HepG2 (cell line): ENCODE data around the gene CD79A. TPM values are rescaled to one million over a fixed set of nuclear protein-coding genes. Genes with fewer than 3 reads are reported as not detected.

ENCODE experiments used
- ATAC-seq: fragments of 200-7000 bp; cut with Tn5 transposase; 3 replicates; pipeline ENCODE4 v1.9.1; 2020; ENCODE audit warnings: mild to moderate bottlenecking, moderate library complexity
- BruUV-seq: library from RNA; stranded (reverse); fragments of 400-500 nt; replicated peaks from 2 replicates; lab custom pipeline; 2021; lab: Mats Ljungman, UMichigan
- CTCF ChIA-PET: fragments of 300-600 bp; formaldehyde crosslinking; extraction: SDS; loops from one replicate; lab custom pipeline; 2021; ENCODE audit warnings: low total read pairs, inconsistent platforms, low intra/inter-chr PET ratio; lab: Yijun Ruan, JAX
- POLR2A ChIA-PET: fragments of 350-600 bp; sonication (Branson Sonifier 250); formaldehyde crosslinking; loops from one replicate; lab custom pipeline; 2020; ENCODE audit warnings: antibody characterized with exemption, inconsistent platforms; lab: Yijun Ruan, JAX
- DNase-seq: peaks from one replicate; pipeline ENCODE4 v3.0.0-alpha.2; 2015; ENCODE audit warnings: low spot score
- FAIRE-seq: peaks from 3 replicates; lab custom pipeline; 2011; peaks lifted over from hg19 to GRCh38; lab: Jason Lieb, UNC
- H2AFZ ChIP-seq: one replicate; pipeline ENCODE4 v1.6.1; 2011; ENCODE audit warnings: low read length, inconsistent platforms
- H3K27ac ChIP-seq: fragments of 300-600 bp; 3 replicates; pipeline ENCODE4 v1.8.0; 2011; ENCODE audit warnings: mixed run types, mild to moderate bottlenecking, mixed read lengths, low read length, inconsistent platforms; ENCODE audit not compliant: insufficient read depth; ENCODE audit errors: extremely low read length
- H3K27me3 ChIP-seq, 2 experiments: fragments of 200-600 bp in 1 of 2; 2 replicates in 1 of 2; 3 replicates in 1 of 2; pipeline versions ENCODE4 v1.6.0 to v1.8.0; 2011; ENCODE audit warnings: low read length in 2 of 2, mild to moderate bottlenecking in 2 of 2, moderate library complexity in 2 of 2, inconsistent platforms in 1 of 2; ENCODE audit not compliant: insufficient read depth in 2 of 2, control insufficient read depth in 1 of 2
- H3K36me3 ChIP-seq, 2 experiments: fragments of 200-600 bp in 1 of 2; replicated peaks in 1 of 2; 2 replicates in 1 of 2; 3 replicates in 1 of 2; pipeline versions ENCODE4 v1.5.1 to v1.8.0; 2011; ENCODE audit warnings: low read length in 2 of 2, inconsistent platforms in 1 of 2; ENCODE audit not compliant: insufficient read depth in 2 of 2, control insufficient read depth in 1 of 2
- H3K4me1 ChIP-seq: 2 replicates; pipeline ENCODE4 v1.5.1; 2012; ENCODE audit warnings: low read length, inconsistent platforms; ENCODE audit not compliant: insufficient read depth
- H3K4me2 ChIP-seq: 2 replicates; pipeline ENCODE4 v1.6.0; 2011; ENCODE audit warnings: low read depth, low read length, inconsistent platforms
- H3K4me3 ChIP-seq, 3 experiments: fragments of 200-600 bp in 1 of 3; sonication (generic), shearing (Covaris generic) in 1 of 3; replicated peaks in 1 of 3; 2 replicates each; pipeline ENCODE4 v1.5.1; 2011 to 2016; ENCODE audit warnings: low read length in 3 of 3, inconsistent platforms in 2 of 3, low read depth in 2 of 3, mild to moderate bottlenecking in 2 of 3, control low read depth in 1 of 3, mixed read lengths in 1 of 3; ENCODE audit not compliant: insufficient read depth in 1 of 3
- H3K79me2 ChIP-seq: one replicate; pipeline ENCODE4 v1.6.1; 2011; ENCODE audit warnings: low read length, inconsistent platforms; ENCODE audit not compliant: insufficient read depth
- H3K9ac ChIP-seq: 2 replicates; pipeline ENCODE4 v1.6.0; 2011; ENCODE audit warnings: mild to moderate bottlenecking, low read depth, low read length, inconsistent platforms; ENCODE audit not compliant: insufficient read depth
- H3K9me3 ChIP-seq: 2 replicates; pipeline ENCODE4 v1.5.1; 2012; ENCODE audit warnings: mild to moderate bottlenecking, low read length
- H4K20me1 ChIP-seq: 2 replicates; pipeline ENCODE4 v1.6.0; 2011; ENCODE audit warnings: inconsistent platforms, mild to moderate bottlenecking, low read length, moderate library complexity; ENCODE audit not compliant: insufficient read depth
- CCAR2 ChIP-seq: fragments of 200-400 bp; formaldehyde crosslinking; optimal IDR thresholded peaks from 2 replicates; pipeline ENCODE3; 2018; ENCODE audit warnings: low read depth, mild to moderate bottlenecking, low read length, moderate library complexity
- ELF4 ChIP-seq: sonication (generic); formaldehyde crosslinking; IDR thresholded peaks from 2 replicates; pipeline ENCODE4 v1.5.0; 2020; ENCODE audit warnings: missing genetic modification reagents, mild to moderate bottlenecking, moderate library complexity, borderline replicate concordance
- KDM5A ChIP-seq: fragments of 200-600 bp; sonication (generic); IDR thresholded peaks from 2 replicates; pipeline ENCODE4 v1.7.0; 2018; ENCODE audit warnings: antibody characterized with exemption, mild to moderate bottlenecking, low read length, borderline replicate concordance
- NBN ChIP-seq: fragments of 450-650 bp; conservative IDR thresholded peaks from 2 replicates; pipeline ENCODE4 v1.6.1; 2017
- PLSCR1 ChIP-seq: sonication (generic); formaldehyde crosslinking; IDR thresholded peaks from 2 replicates; pipeline ENCODE4 v1.5.0; 2020; ENCODE audit warnings: missing genetic modification reagents, mild to moderate bottlenecking, borderline replicate concordance
- POLR2G ChIP-seq: fragments of 200-400 bp; formaldehyde crosslinking; IDR thresholded peaks from 2 replicates; pipeline ENCODE4 v1.6.1; 2018; ENCODE audit warnings: mild to moderate bottlenecking, low read depth, low read length, moderate library complexity
- SP2 ChIP-seq: sonication (generic); formaldehyde crosslinking; IDR thresholded peaks from 2 replicates; pipeline ENCODE4 v1.5.1; 2020; ENCODE audit warnings: mild to moderate bottlenecking, missing genetic modification reagents
- SRSF1 ChIP-seq: fragments of 200-400 bp; formaldehyde crosslinking; optimal IDR thresholded peaks from 2 replicates; pipeline ENCODE3; 2017; ENCODE audit warnings: mild to moderate bottlenecking, low read depth, low read length, moderate library complexity
- YY1 ChIP-seq: IDR thresholded peaks from 2 replicates; pipeline ENCODE4 v1.6.1; 2011; ENCODE audit warnings: low read length, low read depth, moderate library complexity, mild to moderate bottlenecking; ENCODE audit not compliant: insufficient read depth, insufficient replicate concordance
- ZKSCAN8 ChIP-seq: IDR thresholded peaks from 2 replicates; pipeline ENCODE4 v1.6.1; 2016; ENCODE audit warnings: borderline replicate concordance, missing genetic modification reagents, missing compliant biosample characterization
- ZNF235 ChIP-seq: sonication (generic); formaldehyde crosslinking; IDR thresholded peaks from 2 replicates; pipeline ENCODE4 v1.8.1; 2023; ENCODE audit warnings: mild to moderate bottlenecking, missing genetic modification reagents, borderline replicate concordance
- ZNF768 ChIP-seq: sonication (generic); formaldehyde crosslinking; IDR thresholded peaks from 2 replicates; pipeline ENCODE4 v1.4.0; 2020; ENCODE audit warnings: missing genetic modification reagents
- ZNF878 ChIP-seq: sonication (generic); formaldehyde crosslinking; IDR thresholded peaks from 2 replicates; pipeline ENCODE4 v1.8.1; 2023; ENCODE audit warnings: mild to moderate bottlenecking, missing genetic modification reagents, moderate library complexity
- ZNF879 ChIP-seq: sonication (generic); formaldehyde crosslinking; IDR thresholded peaks from 2 replicates; pipeline ENCODE4 v1.8.1; 2023; ENCODE audit warnings: missing genetic modification reagents
- ZNF891 ChIP-seq: sonication (generic); formaldehyde crosslinking; IDR thresholded peaks from 2 replicates; pipeline ENCODE4 v1.5.0; 2020; ENCODE audit warnings: mild to moderate bottlenecking, missing genetic modification reagents
- WGBS: methylation state at CpG from one replicate; pipeline ENCODE4 v1.1.6; 2017; ENCODE audit warnings: low lambda C conversion rate; 5-methylcytosine and 5-hydroxymethylcytosine counted together
- in situ Hi-C: cut with HindIII; loops from 2 replicates; pipeline ENCODE4 v1.10.0; 2017; ENCODE audit warnings: low pct_unique_long_range_greater_than_20kb; ENCODE audit not compliant: extremely low pct_ligation_motif_present
- intact Hi-C: fragments of 100-400 bp; cut with micrococcal nuclease; formaldehyde crosslinking; loops from one replicate; pipeline ENCODE4 v1.10.0; 2022; ENCODE audit not compliant: unreplicated experiment
- polyA plus RNA-seq, 8 experiments: library from polyadenylated mRNA; depleted of rRNA in 3 of 8; stranded (reverse) in 7 of 8; unstranded in 1 of 8; fragments of >200 nt; fragmentation: Illumina TruSeq in 4 of 8; extraction: Trizol in 4 of 8; gene quantifications; 2 replicates each; pipeline versions ENCODE4 v1.2.1 to v1.2.3, GENCODE V29; 2011 to 2016; ENCODE audit warnings: low read depth in 4 of 8, missing spikeins in 1 of 8, mixed read lengths in 1 of 8; ENCODE audit not compliant: insufficient read depth in 1 of 8
- total RNA-seq, 5 experiments: library from RNA; depleted of rRNA; stranded (reverse); fragments of >200 nt; fragmentation: Illumina TruSeq; extraction: Trizol; gene quantifications; 2 replicates each; pipeline ENCODE4 v1.2.3, GENCODE V29; 2016; ENCODE audit warnings: low read depth in 1 of 5
- TF ChIP-seq, protein P1 (sequence below): sonication (generic); formaldehyde crosslinking; IDR thresholded peaks from 2 replicates; pipeline ENCODE4 v1.4.0; 2020; ENCODE audit warnings: missing genetic modification reagents; ENCODE audit errors: not compliant biosample characterization
- TF ChIP-seq, protein P2 (sequence below): sonication (generic); formaldehyde crosslinking; IDR thresholded peaks from 2 replicates; pipeline ENCODE4 v1.4.0; 2020; ENCODE audit warnings: mild to moderate bottlenecking, missing genetic modification reagents
- TF ChIP-seq, protein P3 (sequence below): sonication (generic); formaldehyde crosslinking; IDR thresholded peaks from 2 replicates; pipeline ENCODE4 v1.8.1; 2023; ENCODE audit warnings: mild to moderate bottlenecking, inconsistent platforms, moderate library complexity, missing genetic modification reagents, borderline replicate concordance
- TF ChIP-seq, protein P4 (sequence below): IDR thresholded peaks from 2 replicates; pipeline ENCODE4 v1.6.1; 2012; ENCODE audit warnings: inconsistent platforms
- TF ChIP-seq, protein P5 (sequence below): sonication (generic); formaldehyde crosslinking; IDR thresholded peaks from 2 replicates; pipeline ENCODE4 v1.4.0; 2020; ENCODE audit warnings: mild to moderate bottlenecking, missing genetic modification reagents

The CD79A gene
- total and polyA plus RNA-seq, 2 of the 13 experiments (the other 11 are each of a cell fraction or from before 2014, with no cell fraction given): 0.24 to 0.33 TPM

GRCh38 chr19:41883463-41883820, 6.4 kb downstream of the CD79A start:
- H3K36me3 ChIP-seq: no peaks in the 10 kb centered on the region
- in situ Hi-C loops (loop anchor here (5.0 to 10.0 kb wide), 2 partner anchors 51 to 74 kb away; partner anchors contain the start of gene RABAC1), intact Hi-C loops (no loop called here)
- peak overlapping the region; percentile 87 to 95 (median 88) for H3K4me3 ChIP-seq
- H2AFZ ChIP-seq: no peak overlapping the region
- no peak for FAIRE-seq
- H3K9me3 ChIP-seq: no peaks in the 10 kb centered on the region
- peak overlapping the region; percentile 76 for H3K9ac ChIP-seq
- peak overlapping the region; percentile 93 for H3K4me2 ChIP-seq
- H3K27ac ChIP-seq: peak overlapping the region; percentile 71
- peaks cover 50% of the 10 kb centered on the region for H3K4me1 ChIP-seq
- ChIA-PET CTCF (no interaction called here), POLR2A (interaction anchor here (2.0 kb wide), 1 partner anchor 11 kb away, joined by 20 read pairs; no protein-coding TSS in a partner anchor)
- no peaks in the 10 kb centered on the region for H4K20me1 ChIP-seq
- DNase-seq: no peak
- no peaks in the 10 kb centered on the region; a peak in 2 of 5 replicates for H3K27me3 ChIP-seq
- under 1% methylated on average over 22 of the region's 23 CpGs for WGBS
- peaks cover 25% of the 10 kb centered on the region for H3K79me2 ChIP-seq
- no TSS peak for BruUV-seq
- ATAC-seq: no peak
- TF ChIP-seq SRSF1: peak; percentile 6
- TF ChIP-seq, protein P1, sequence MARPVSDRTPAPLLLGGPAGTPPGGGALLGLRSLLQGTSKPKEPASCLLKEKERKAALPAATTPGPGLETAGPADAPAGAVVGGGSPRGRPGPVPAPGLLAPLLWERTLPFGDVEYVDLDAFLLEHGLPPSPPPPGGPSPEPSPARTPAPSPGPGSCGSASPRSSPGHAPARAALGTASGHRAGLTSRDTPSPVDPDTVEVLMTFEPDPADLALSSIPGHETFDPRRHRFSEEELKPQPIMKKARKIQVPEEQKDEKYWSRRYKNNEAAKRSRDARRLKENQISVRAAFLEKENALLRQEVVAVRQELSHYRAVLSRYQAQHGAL: no peak
- TF ChIP-seq ZNF235: 0 out of 2 replicates have a peak, but pooled peaks have one; percentile 4
- 0 out of 2 replicates have a peak, but pooled peaks have one; percentile 1 for TF ChIP-seq KDM5A
- TF ChIP-seq ZNF879 (CRISPR knock-in tag): no peak
- no peak for TF ChIP-seq NBN
- no peak for TF ChIP-seq ZNF891 (CRISPR knock-in tag)
- peak; percentile 24 for TF ChIP-seq CCAR2
- TF ChIP-seq ZNF878 (CRISPR knock-in tag): no peak
- no peak for TF ChIP-seq ZKSCAN8 (CRISPR knock-in tag)
- TF ChIP-seq SP2 (CRISPR knock-in tag): 0 out of 2 replicates have a peak, but pooled peaks have one; percentile 4
- TF ChIP-seq PLSCR1: no peak
- TF ChIP-seq, protein P2, sequence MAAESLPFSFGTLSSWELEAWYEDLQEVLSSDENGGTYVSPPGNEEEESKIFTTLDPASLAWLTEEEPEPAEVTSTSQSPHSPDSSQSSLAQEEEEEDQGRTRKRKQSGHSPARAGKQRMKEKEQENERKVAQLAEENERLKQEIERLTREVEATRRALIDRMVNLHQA (CRISPR knock-in tag): no peak
- peak; percentile 5; the same call in 1 of the 2 replicates for TF ChIP-seq ZNF768
- TF ChIP-seq POLR2G: 0 out of 2 replicates have a peak, but pooled peaks have one; percentile 17
- TF ChIP-seq YY1: no peak
- TF ChIP-seq, protein P3, sequence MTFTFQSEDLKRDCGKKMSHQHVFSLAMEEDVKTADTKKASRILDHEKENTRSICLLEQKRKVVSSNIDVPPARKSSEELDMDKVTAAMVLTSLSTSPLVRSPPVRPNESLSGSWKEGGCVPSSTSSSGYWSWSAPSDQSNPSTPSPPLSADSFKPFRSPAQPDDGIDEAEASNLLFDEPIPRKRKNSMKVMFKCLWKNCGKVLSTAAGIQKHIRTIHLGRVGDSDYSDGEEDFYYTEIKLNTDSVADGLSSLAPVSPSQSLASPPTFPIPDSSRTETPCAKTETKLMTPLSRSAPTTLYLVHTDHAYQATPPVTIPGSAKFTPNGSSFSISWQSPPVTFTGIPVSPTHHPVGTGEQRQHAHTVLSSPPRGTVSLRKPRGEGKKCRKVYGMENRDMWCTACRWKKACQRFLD (CRISPR knock-in tag): no peak
- TF ChIP-seq, protein P4, sequence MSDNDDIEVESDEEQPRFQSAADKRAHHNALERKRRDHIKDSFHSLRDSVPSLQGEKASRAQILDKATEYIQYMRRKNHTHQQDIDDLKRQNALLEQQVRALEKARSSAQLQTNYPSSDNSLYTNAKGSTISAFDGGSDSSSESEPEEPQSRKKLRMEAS: peak; percentile 33; the same call in 1 of the 2 replicates
- TF ChIP-seq, protein P5, sequence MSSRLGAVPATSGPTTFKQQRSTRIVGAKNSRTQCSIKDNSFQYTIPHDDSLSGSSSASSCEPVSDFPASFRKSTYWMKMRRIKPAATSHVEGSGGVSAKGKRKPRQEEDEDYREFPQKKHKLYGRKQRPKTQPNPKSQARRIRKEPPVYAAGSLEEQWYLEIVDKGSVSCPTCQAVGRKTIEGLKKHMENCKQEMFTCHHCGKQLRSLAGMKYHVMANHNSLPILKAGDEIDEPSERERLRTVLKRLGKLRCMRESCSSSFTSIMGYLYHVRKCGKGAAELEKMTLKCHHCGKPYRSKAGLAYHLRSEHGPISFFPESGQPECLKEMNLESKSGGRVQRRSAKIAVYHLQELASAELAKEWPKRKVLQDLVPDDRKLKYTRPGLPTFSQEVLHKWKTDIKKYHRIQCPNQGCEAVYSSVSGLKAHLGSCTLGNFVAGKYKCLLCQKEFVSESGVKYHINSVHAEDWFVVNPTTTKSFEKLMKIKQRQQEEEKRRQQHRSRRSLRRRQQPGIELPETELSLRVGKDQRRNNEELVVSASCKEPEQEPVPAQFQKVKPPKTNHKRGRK (CRISPR knock-in tag): no peak
- TF ChIP-seq ELF4: no peak
